Astrocyte (in vitro differentiated cells and primary cell): ENCODE measurements around the gene HDAC10.

Experiments
- EZH2 ChIP-seq: IDR thresholded peaks from 2 replicates; pipeline ENCODE4 v1.6.1; 2012; ENCODE audit warnings: mild to moderate bottlenecking, low read length, inconsistent platforms; ENCODE audit not compliant: insufficient read depth
- TF ChIP-seq, protein P1 (sequence below): IDR thresholded peaks from 2 replicates; pipeline ENCODE4 v1.5.1; 2011; ENCODE audit warnings: low read depth, mild to moderate bottlenecking, inconsistent platforms, low read length, moderate library complexity; ENCODE audit not compliant: insufficient read depth

DNA sequence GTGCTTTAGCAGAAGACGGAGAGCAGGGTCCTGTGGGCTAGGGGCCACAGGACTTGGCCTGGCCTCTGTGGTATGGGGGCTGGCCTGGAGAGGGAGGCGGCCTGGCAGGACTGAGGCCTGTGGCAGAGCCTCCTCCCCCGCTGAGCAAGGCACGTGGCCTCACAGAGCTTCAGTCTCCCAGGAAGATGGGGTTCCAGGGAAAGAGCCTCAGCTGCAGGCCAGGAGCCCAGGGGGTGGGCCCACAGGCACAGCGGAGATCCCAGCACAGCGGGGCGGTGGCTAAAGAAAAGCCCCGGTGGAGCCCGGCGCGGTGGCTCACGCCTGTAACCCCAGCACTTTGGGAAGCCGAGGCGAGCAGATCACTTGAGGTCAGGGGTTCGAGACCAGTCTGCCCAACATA is 8.2 kb upstream of the HDAC10 start:
- TF ChIP-seq, protein P1, sequence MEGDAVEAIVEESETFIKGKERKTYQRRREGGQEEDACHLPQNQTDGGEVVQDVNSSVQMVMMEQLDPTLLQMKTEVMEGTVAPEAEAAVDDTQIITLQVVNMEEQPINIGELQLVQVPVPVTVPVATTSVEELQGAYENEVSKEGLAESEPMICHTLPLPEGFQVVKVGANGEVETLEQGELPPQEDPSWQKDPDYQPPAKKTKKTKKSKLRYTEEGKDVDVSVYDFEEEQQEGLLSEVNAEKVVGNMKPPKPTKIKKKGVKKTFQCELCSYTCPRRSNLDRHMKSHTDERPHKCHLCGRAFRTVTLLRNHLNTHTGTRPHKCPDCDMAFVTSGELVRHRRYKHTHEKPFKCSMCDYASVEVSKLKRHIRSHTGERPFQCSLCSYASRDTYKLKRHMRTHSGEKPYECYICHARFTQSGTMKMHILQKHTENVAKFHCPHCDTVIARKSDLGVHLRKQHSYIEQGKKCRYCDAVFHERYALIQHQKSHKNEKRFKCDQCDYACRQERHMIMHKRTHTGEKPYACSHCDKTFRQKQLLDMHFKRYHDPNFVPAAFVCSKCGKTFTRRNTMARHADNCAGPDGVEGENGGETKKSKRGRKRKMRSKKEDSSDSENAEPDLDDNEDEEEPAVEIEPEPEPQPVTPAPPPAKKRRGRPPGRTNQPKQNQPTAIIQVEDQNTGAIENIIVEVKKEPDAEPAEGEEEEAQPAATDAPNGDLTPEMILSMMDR = no peak
- TF ChIP-seq EZH2 = no peak
